Pulmonary artery endothelial cell (primary cell): ENCODE results near the gene SFI1. TPM values are rescaled to one million over a fixed set of nuclear protein-coding genes. Genes with fewer than 3 reads are reported as not detected.

Source experiments
- total RNA-seq: library from RNA; depleted of rRNA; stranded (reverse); fragments of >200 nt; gene quantifications from 2 replicates; pipeline ENCODE4 v1.2.3, GENCODE V29; 2014

SFI1 gene
- total RNA-seq, 1 donor from 2014 or later, result 17.8 TPM

Other genes starting within 250 kb of the SFI1 start
- 13.6 and 16.4 TPM in 2 replicates for gene PIK3IP1, start 204.0 kb upstream of the SFI1 start, total RNA-seq
- 16.4 and 16.7 TPM in 2 replicates for gene PATZ1, start 150.2 kb upstream of the SFI1 start, total RNA-seq
- gene DRG1, start 96.9 kb upstream of the SFI1 start, total RNA-seq, result 77.3 and 79.3 TPM in 2 replicates
- gene EIF4ENIF1, start 6.7 kb upstream of the SFI1 start, total RNA-seq, result 10.9 and 13.4 TPM in 2 replicates
- gene PISD, start 165.7 kb downstream of the SFI1 start, total RNA-seq, result 39.4 and 48.0 TPM in 2 replicates